ENCODE measurements around the gene SUCNR1.

The SUCNR1 gene

GRCh38 chr3:151933234-151933853, 59.9 kb downstream of the SUCNR1 start:
- TF ChIP-seq CTCF (IDR thresholded peaks at IDR 0.05), result no peak
- Histone ChIP-seq H3K36me3 (no peaks in the 10 kb centered on the region), H3K4me3 (ENCODE audit: low read depth in 1 of 2, low read length in 1 of 2) (no peak overlapping the region), H3K4me1 (ENCODE audit: control insufficient read depth in 1 of 2, insufficient read depth in 1 of 2, low read depth in 1 of 2, low read length in 1 of 2) (peaks cover 24 to 45% of the 10 kb centered on the region in 2 experiments), H3K27ac (peak overlapping the region; percentile 81), H3K9me3 (no peaks in the 10 kb centered on the region), H3K27me3 (no peaks in the 10 kb centered on the region)
